Activated naive CD4-positive, alpha-beta T cell treated with anti-CD3 and anti-CD28 coated beads, Interleukin-2, amount 50 U/mL, for 72 hours (primary cell): ENCODE data around the gene HBZ. TPM values are rescaled to one million over a fixed set of nuclear protein-coding genes. Genes with fewer than 3 reads are reported as not detected.
A peak's percentile ranks its signal among the peaks of the same experiment; 100 is the strongest.
"Not testable (repeated sequence)": the region's sequence is repeated elsewhere in the genome, so short reads cannot be mapped to it uniquely, and the experiment has no call there.

Experiments
- ATAC-seq, 2 donors: fragments of 150-1000 bp; cut with Tn5 transposase; 2 replicates each; pipeline ENCODE4 v1.10.0; 2021; ENCODE audit warnings: mild to moderate bottlenecking in 2 of 2, moderate library complexity in 2 of 2
- DNase-seq, 2 donors: peaks; one replicate each; pipeline ENCODE4 v3.0.0; 2021 to 2022; ENCODE audit warnings: low spot score in 2 of 2
- H3K27ac Mint-ChIP-seq, 2 donors: one replicate each; pipeline ENCODE4 v1.8.0; 2022; ENCODE audit warnings: mild to moderate bottlenecking in 2 of 2, mixed read lengths in 2 of 2
- H3K36me3 Mint-ChIP-seq, 2 donors: one replicate each; pipeline ENCODE4 v1.8.0; 2022; ENCODE audit warnings: mixed read lengths in 2 of 2
- H3K9me3 Mint-ChIP-seq, 2 donors: one replicate each; pipeline ENCODE4 v1.8.0; 2022; ENCODE audit warnings: mixed read lengths in 2 of 2
- total RNA-seq, 2 donors: library from RNA; stranded (reverse); gene quantifications; one replicate each; pipeline ENCODE4 v1.2.3, GENCODE V29; 2022

The HBZ gene
- total RNA-seq, 2 donors from 2014 or later, result not detected

DNA sequence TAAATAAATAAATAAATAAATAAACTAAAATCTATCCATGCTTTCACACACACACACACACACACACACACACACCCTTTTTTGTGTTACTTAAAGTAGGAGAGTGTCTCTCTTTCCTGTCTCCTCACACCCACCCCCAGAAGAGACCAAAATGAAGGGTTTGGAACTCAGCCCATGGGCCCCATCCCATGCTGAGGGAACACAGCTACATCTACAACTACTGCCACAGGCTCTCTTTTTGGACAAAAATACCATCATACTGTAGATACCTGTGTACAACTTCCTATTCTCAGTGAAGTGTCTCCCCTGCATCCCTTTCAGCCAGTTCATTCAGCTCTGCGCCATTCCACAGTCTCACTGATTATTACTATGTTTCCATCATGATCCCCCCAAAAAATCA, 18.3 kb downstream of the HBZ start:
- Mint-ChIP-seq H3K27ac (no peak overlapping the region), H3K9me3 (no peaks in the 10 kb centered on the region), H3K36me3 (no peaks in the 10 kb centered on the region)
- ATAC-seq (no peak), DNase-seq (no peak)

DNA sequence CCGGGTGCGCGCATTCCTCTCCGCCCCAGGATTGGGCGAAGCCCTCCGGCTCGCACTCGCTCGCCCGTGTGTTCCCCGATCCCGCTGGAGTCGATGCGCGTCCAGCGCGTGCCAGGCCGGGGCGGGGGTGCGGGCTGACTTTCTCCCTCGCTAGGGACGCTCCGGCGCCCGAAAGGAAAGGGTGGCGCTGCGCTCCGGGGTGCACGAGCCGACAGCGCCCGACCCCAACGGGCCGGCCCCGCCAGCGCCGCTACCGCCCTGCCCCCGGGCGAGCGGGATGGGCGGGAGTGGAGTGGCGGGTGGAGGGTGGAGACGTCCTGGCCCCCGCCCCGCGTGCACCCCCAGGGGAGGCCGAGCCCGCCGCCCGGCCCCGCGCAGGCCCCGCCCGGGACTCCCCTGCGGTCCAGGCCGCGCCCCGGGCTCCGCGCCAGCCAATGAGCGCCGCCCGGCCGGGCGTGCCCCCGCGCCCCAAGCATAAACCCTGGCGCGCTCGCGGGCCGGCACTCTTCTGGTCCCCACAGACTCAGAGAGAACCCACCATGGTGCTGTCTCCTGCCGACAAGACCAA, 20.0 kb downstream of the HBZ start, which contains the start of gene HBA2:
Gene HBA2, plus strand, starts transcription at position 503 of the 568 bp plus-strand sequence. Its CDS starts 37 bp downstream, at position 540.
- H3K9me3 Mint-ChIP-seq, H3K36me3 Mint-ChIP-seq, H3K27ac Mint-ChIP-seq, DNase-seq: not testable (repeated sequence)
- peak in 1 of 2 donors; percentile 60 for ATAC-seq

DNA sequence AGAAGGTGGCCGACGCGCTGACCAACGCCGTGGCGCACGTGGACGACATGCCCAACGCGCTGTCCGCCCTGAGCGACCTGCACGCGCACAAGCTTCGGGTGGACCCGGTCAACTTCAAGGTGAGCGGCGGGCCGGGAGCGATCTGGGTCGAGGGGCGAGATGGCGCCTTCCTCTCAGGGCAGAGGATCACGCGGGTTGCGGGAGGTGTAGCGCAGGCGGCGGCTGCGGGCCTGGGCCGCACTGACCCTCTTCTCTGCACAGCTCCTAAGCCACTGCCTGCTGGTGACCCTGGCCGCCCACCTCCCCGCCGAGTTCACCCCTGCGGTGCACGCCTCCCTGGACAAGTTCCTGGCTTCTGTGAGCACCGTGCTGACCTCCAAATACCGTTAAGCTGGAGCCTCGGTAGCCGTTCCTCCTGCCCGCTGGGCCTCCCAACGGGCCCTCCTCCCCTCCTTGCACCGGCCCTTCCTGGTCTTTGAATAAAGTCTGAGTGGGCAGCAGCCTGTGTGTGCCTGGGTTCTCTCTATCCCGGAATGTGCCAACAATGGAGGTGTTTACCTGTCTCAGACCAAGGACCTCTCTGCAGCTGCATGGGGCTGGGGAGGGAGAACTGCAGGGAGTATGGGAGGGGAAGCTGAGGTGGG, 20.9 kb downstream of the HBZ start:
- not testable (repeated sequence) for H3K36me3 Mint-ChIP-seq, H3K9me3 Mint-ChIP-seq, H3K27ac Mint-ChIP-seq, DNase-seq, ATAC-seq

DNA sequence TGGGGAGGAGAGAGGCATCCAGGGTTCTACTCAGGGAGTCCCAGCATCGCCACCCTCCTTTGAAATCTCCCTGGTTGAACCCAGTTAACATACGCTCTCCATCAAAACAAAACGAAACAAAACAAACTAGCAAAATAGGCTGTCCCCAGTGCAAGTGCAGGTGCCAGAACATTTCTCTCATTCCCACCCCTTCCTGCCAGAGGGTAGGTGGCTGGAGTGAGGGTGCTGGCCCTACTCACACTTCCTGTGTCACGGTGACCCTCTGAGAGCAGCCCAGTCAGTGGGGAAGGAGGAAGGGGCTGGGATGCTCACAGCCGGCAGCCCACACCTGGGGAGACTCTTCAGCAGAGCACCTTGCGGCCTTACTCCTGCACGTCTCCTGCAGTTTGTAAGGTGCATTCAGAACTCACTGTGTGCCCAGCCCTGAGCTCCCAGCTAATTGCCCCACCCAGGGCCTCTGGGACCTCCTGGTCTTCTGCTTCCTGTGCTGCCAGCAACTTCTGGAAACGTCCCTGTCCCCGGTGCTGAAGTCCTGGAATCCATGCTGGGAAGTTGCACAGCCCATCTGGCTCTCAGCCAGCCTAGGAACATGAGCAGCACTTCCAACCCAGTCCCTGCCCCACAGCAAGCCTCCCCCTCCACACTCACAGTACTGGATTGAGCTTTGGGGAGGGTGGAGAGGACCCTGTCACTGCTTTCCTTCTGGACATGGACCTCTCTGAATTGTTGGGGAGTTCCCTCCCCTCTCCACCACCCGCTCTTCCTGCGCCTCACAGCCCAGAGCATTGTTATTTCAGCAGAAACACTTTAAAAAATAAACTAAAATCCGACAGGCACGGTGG, 21.7 kb downstream of the HBZ start:
- H3K27ac Mint-ChIP-seq, ATAC-seq, H3K9me3 Mint-ChIP-seq, DNase-seq, H3K36me3 Mint-ChIP-seq: not testable (repeated sequence)

DNA sequence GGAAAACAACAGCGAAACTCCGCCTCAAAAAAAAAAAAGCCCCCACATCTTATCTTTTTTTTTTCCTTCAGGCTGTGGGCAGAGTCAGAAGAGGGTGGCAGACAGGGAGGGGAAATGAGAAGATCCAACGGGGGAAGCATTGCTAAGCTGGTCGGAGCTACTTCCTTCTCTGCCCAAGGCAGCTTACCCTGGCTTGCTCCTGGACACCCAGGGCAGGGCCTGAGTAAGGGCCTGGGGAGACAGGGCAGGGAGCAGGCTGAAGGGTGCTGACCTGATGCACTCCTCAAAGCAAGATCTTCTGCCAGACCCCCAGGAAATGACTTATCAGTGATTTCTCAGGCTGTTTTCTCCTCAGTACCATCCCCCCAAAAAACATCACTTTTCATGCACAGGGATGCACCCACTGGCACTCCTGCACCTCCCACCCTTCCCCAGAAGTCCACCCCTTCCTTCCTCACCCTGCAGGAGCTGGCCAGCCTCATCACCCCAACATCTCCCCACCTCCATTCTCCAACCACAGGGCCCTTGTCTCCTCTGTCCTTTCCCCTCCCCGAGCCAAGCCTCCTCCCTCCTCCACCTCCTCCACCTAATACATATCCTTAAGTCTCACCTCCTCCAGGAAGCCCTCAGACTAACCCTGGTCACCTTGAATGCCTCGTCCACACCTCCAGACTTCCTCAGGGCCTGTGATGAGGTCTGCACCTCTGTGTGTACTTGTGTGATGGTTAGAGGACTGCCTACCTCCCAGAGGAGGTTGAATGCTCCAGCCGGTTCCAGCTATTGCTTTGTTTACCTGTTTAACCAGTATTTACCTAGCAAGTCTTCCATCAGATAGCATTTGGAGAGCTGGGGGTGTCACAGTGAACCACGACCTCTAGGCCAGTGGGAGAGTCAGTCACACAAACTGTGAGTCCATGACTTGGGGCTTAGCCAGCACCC, 22.8 kb downstream of the HBZ start:
- no peak for ATAC-seq
- Mint-ChIP-seq H3K36me3 (no peaks in the 10 kb centered on the region), H3K9me3 (no peaks in the 10 kb centered on the region), H3K27ac (no peak overlapping the region)
- DNase-seq, result no peak

DNA sequence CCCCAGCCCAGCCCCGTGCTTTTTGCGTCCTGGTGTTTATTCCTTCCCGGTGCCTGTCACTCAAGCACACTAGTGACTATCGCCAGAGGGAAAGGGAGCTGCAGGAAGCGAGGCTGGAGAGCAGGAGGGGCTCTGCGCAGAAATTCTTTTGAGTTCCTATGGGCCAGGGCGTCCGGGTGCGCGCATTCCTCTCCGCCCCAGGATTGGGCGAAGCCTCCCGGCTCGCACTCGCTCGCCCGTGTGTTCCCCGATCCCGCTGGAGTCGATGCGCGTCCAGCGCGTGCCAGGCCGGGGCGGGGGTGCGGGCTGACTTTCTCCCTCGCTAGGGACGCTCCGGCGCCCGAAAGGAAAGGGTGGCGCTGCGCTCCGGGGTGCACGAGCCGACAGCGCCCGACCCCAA, 23.6 kb downstream of the HBZ start:
- peak in 1 of 2 donors; percentile 2 for ATAC-seq
- H3K27ac Mint-ChIP-seq, H3K36me3 Mint-ChIP-seq, DNase-seq, H3K9me3 Mint-ChIP-seq: not testable (repeated sequence)

DNA sequence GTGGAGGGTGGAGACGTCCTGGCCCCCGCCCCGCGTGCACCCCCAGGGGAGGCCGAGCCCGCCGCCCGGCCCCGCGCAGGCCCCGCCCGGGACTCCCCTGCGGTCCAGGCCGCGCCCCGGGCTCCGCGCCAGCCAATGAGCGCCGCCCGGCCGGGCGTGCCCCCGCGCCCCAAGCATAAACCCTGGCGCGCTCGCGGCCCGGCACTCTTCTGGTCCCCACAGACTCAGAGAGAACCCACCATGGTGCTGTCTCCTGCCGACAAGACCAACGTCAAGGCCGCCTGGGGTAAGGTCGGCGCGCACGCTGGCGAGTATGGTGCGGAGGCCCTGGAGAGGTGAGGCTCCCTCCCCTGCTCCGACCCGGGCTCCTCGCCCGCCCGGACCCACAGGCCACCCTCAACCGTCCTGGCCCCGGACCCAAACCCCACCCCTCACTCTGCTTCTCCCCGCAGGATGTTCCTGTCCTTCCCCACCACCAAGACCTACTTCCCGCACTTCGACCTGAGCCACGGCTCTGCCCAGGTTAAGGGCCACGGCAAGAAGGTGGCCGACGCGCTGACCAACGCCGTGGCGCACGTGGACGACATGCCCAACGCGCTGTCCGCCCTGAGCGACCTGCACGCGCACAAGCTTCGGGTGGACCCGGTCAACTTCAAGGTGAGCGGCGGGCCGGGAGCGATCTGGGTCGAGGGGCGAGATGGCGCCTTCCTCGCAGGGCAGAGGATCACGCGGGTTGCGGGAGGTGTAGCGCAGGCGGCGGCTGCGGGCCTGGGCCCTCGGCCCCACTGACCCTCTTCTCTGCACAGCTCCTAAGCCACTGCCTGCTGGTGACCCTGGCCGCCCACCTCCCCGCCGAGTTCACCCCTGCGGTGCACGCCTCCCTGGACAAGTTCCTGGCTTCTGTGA, 24.3 kb downstream of the HBZ start, which contains the start of gene HBA1:
Gene HBA1, plus strand, starts transcription at position 204 of the 906 bp plus-strand sequence. Its CDS starts 37 bp downstream, at position 241.
- H3K9me3 Mint-ChIP-seq, H3K27ac Mint-ChIP-seq, DNase-seq, H3K36me3 Mint-ChIP-seq: not testable (repeated sequence)
- peak in 1 of 2 donors; percentile 59 for ATAC-seq

DNA sequence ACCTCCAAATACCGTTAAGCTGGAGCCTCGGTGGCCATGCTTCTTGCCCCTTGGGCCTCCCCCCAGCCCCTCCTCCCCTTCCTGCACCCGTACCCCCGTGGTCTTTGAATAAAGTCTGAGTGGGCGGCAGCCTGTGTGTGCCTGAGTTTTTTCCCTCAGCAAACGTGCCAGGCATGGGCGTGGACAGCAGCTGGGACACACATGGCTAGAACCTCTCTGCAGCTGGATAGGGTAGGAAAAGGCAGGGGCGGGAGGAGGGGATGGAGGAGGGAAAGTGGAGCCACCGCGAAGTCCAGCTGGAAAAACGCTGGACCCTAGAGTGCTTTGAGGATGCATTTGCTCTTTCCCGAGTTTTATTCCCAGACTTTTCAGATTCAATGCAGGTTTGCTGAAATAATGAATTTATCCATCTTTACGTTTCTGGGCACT, 25.0 kb downstream of the HBZ start:
- H3K27ac Mint-ChIP-seq, result no peak overlapping the region
- DNase-seq, result no peak
- ATAC-seq, result no peak
- H3K36me3 Mint-ChIP-seq, result no peaks in the 10 kb centered on the region
- no peaks in the 10 kb centered on the region for H3K9me3 Mint-ChIP-seq

DNA sequence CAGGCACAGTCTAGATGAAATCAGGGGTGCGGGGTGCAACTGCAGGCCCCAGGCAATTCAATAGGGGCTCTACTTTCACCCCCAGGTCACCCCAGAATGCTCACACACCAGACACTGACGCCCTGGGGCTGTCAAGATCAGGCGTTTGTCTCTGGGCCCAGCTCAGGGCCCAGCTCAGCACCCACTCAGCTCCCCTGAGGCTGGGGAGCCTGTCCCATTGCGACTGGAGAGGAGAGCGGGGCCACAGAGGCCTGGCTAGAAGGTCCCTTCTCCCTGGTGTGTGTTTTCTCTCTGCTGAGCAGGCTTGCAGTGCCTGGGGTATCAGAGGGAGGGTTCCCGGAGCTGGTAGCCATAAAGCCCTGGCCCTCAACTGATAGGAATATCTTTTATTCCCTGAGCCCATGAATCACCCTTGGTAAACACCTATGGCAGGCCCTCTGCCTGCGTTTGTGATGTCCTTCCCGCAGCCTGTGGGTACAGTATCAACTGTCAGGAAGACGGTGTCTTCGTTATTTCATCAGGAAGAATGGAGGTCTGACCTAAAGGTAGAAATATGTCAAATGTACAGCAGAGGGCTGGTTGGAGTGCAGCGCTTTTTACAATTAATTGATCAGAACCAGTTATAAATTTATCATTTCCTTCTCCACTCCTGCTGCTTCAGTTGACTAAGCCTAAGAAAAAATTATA, 25.7 kb downstream of the HBZ start:
- Mint-ChIP-seq H3K36me3 (no peaks in the 10 kb centered on the region), H3K9me3 (no peaks in the 10 kb centered on the region), H3K27ac (no peak overlapping the region)
- ATAC-seq, result no peak
- no peak for DNase-seq

DNA sequence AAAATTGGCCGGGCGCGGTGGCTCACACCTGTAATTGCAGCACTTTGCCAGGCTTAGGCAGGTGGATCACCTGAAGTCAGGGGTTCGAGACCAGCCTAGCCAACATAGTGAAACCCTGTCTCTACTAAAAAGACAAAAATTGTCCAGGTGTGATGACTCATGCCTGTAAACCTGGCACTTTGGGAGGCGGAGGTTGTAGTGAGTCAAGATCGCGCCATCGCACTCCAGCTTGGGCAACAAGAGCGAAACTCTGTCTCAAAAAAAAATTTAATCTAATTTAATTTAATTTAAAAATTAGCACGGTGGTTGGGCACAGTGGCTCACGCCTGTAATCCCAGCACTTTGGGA, 26.2 kb downstream of the HBZ start:
- H3K9me3 Mint-ChIP-seq, result no peaks in the 10 kb centered on the region
- DNase-seq (no peak), ATAC-seq (no peak)
- no peak overlapping the region for H3K27ac Mint-ChIP-seq
- no peaks in the 10 kb centered on the region for H3K36me3 Mint-ChIP-seq

DNA sequence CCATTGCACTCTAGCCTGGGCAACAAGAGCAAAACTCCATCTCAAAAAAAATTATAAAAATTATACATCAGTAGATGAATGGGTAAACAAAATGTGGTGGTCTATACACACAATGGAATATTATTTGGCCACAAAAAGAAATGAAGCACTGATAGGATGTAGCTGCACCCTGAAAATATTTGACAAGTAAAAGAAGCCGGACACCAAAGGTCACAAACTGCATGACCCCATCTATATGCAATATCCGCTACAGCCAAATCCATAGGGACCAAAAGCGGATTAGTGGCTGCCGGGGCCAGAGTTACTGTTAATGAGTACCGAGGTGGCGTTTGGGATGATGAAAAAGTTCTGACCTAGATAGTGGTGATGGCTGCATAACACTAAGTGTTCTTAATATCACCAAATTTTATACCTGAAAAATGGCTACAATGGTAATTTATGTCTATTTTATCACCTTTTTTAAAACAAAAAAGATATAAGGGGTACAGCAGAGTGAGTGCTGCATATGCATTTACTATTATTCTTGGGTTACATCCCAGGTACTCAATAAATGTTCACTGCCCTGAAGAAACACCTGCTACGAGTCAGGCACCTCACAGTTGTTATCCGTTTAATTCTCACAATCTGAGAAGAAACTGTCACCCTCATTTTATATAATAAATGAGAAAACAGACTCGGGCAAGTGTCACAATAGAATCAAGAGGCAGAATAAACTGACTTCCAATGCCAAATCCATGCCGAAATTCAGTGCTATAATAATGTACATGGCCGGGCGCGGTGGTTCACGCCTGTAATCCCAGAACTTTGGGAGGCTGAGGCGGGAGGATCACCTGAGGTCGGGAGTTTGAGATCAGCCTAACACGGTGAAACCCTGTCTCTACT, 27.0 kb downstream of the HBZ start:
- Mint-ChIP-seq H3K27ac (no peak overlapping the region), H3K36me3 (no peaks in the 10 kb centered on the region)
- ATAC-seq, result no peak

DNA sequence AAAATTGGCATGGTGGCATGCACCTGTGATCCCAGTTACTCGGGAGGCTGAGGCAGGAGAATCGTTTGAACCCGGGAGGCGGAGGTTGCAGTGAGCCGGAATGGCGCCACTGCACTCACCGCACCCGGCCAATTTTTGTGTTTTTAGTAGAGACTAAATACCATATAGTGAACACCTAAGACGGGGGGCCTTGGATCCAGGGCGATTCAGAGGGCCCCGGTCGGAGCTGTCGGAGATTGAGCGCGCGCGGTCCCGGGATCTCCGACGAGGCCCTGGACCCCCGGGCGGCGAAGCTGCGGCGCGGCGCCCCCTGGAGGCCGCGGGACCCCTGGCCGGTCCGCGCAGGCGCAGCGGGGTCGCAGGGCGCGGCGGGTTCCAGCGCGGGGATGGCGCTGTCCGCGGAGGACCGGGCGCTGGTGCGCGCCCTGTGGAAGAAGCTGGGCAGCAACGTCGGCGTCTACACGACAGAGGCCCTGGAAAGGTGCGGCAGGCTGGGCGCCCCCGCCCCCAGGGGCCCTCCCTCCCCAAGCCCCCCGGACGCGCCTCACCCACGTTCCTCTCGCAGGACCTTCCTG, 27.7 kb downstream of the HBZ start, which contains the start of gene HBQ1:
Gene HBQ1, plus strand, starts transcription at position 359 of the 575 bp plus-strand sequence. Its CDS starts 28 bp downstream, at position 387.
- Mint-ChIP-seq H3K36me3 (no peaks in the 10 kb centered on the region), H3K27ac (no peak within 1 kb of the TSS), H3K9me3 (no peaks in the 10 kb centered on the region)
- peak in 1 of 2 donors; percentile 29 for ATAC-seq
- peak in 1 of 2 donors; percentile 73 for DNase-seq

More for the DNA sequence above, 27.0 kb downstream of the HBZ start:
- no peaks in the 10 kb centered on the region for H3K9me3 Mint-ChIP-seq
- DNase-seq, result no peak

DNA sequence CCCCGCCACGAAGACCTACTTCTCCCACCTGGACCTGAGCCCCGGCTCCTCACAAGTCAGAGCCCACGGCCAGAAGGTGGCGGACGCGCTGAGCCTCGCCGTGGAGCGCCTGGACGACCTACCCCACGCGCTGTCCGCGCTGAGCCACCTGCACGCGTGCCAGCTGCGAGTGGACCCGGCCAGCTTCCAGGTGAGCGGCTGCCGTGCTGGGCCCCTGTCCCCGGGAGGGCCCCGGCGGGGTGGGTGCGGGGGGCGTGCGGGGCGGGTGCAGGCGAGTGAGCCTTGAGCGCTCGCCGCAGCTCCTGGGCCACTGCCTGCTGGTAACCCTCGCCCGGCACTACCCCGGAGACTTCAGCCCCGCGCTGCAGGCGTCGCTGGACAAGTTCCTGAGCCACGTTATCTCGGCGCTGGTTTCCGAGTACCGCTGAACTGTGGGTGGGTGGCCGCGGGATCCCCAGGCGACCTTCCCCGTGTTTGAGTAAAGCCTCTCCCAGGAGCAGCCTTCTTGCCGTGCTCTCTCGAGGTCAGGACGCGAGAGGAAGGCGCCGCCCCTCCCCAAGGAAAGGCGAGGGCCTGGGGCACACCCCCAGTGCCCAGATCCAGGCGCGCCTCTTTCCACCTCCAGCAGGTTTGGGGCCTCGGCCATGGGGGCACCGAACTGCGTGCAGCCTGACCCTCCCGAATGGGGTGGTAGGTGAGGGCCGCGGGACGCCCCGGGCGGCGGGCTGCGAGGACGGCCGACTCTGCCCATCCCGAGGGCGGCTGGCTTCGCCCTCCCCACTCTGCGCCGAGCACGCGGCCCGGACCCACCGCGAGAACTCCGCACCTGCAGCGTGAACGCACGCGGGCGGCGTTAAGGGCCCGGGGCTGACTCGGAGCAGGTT, 28.5 kb downstream of the HBZ start:
- H3K9me3 Mint-ChIP-seq, result no peaks in the 10 kb centered on the region
- no peak overlapping the region for H3K27ac Mint-ChIP-seq
- ATAC-seq (peak; percentile 83 to 87), DNase-seq (peak in 1 of 2 donors; percentile 42)
- H3K36me3 Mint-ChIP-seq, result no peaks in the 10 kb centered on the region
